Peyer's patch (tissue), 4 donors: ENCODE data around the gene FLACC1.

Experiments used
- CTCF ChIP-seq, 6 experiments: fragments of 450-650 bp in 4 of 6; fragments of 200-600 bp in 2 of 6; sonication (generic) in 1 of 6; IDR thresholded peaks; one replicate each; pipeline ENCODE4 v1.5.1; 2017 to 2019; ENCODE audit warnings: antibody characterized with exemption in 6 of 6, mild to moderate bottlenecking in 3 of 6, moderate library complexity in 1 of 6
- POLR2A ChIP-seq, 2 donors: fragments of 450-650 bp; IDR thresholded peaks; one replicate each; pipeline ENCODE4 v1.5.1; 2017; ENCODE audit warnings: antibody characterized with exemption in 2 of 2, mild to moderate bottlenecking in 2 of 2, moderate library complexity in 2 of 2

GRCh38 chr2:201298462-201299052, 58.6 kb downstream of the FLACC1 start:
- TF ChIP-seq CTCF (IDR thresholded peaks at IDR 0.05) = no peak
- TF ChIP-seq POLR2A (IDR thresholded peaks at IDR 0.05) = no peak
